SK-N-SH (cell line): ENCODE results near the gene RASSF9. TPM values are rescaled to one million over a fixed set of nuclear protein-coding genes. Genes with fewer than 3 reads are reported as not detected.

Source experiments
- CTCF ChIA-PET: fragments of 300-600, 350-600 bp; formaldehyde crosslinking; extraction: SDS; loops from one replicate; lab custom pipeline; 2021; lab: Yijun Ruan, JAX
- POLR2A ChIA-PET: fragments of 350-600 bp; sonication (Branson Sonifier 250); formaldehyde crosslinking; extraction: SDS; loops from one replicate; lab custom pipeline; 2020; ENCODE audit warnings: antibody characterized with exemption, inconsistent platforms; lab: Yijun Ruan, JAX
- DNase-seq: peaks from one replicate; pipeline ENCODE4 v3.0.0; 2012
- H2AFZ ChIP-seq: fragments of 200-600 bp; sonication (generic); 2 replicates; pipeline ENCODE4 v1.8.1; 2016; ENCODE audit warnings: antibody characterized with exemption, mild to moderate bottlenecking, low read depth
- H3F3A ChIP-seq: fragments of 200-600 bp; sonication (generic); replicated peaks from 2 replicates; pipeline ENCODE3; 2016; ENCODE audit warnings: antibody characterized with exemption, mild to moderate bottlenecking; ENCODE audit not compliant: insufficient read depth
- H3K27ac ChIP-seq, 2 experiments: fragments of 200-500 bp in 1 of 2; fragments of 200-600 bp in 1 of 2; sonication (Bioruptor generic) in 1 of 2; sonication (generic), shearing (Covaris generic) in 1 of 2; 2 replicates each; pipeline versions ENCODE4 v1.5.1 to v1.6.1; 2014 to 2016; ENCODE audit warnings: low read depth in 2 of 2, inconsistent platforms in 1 of 2, low read length in 1 of 2, mild to moderate bottlenecking in 1 of 2, mixed read lengths in 1 of 2
- H3K27me3 ChIP-seq: fragments of 200-600 bp; sonication (generic), shearing (Covaris generic); 2 replicates; pipeline ENCODE4 v1.6.1; 2016; ENCODE audit warnings: mixed run types; ENCODE audit not compliant: insufficient read depth
- H3K36me3 ChIP-seq, 2 experiments: fragments of 200-500 bp in 1 of 2; fragments of 200-600 bp in 1 of 2; sonication (Bioruptor generic) in 1 of 2; sonication (generic) in 1 of 2; replicated peaks in 1 of 2; 2 replicates each; pipeline versions ENCODE3 to v1.5.1; 2014 to 2016; ENCODE audit warnings: low read length in 1 of 2, mild to moderate bottlenecking in 1 of 2; ENCODE audit not compliant: insufficient read depth in 2 of 2, control insufficient read depth in 1 of 2
- H3K4me1 ChIP-seq, 2 experiments: fragments of 200-500 bp in 1 of 2; fragments of 200-600 bp in 1 of 2; sonication (Bioruptor generic) in 1 of 2; sonication (generic), shearing (Covaris generic) in 1 of 2; 2 replicates each; pipeline versions ENCODE4 v1.5.1 to v1.6.1; 2014 to 2016; ENCODE audit warnings: low read depth in 1 of 2, low read length in 1 of 2, mixed run types in 1 of 2; ENCODE audit not compliant: insufficient read depth in 2 of 2, control insufficient read depth in 1 of 2
- H3K4me2 ChIP-seq: fragments of 200-600 bp; sonication (generic), shearing (Covaris generic); 2 replicates; pipeline ENCODE4 v1.6.1; 2017; ENCODE audit warnings: mixed run types
- H3K4me3 ChIP-seq, 2 experiments: fragments of 200-500 bp in 1 of 2; fragments of 200-600 bp in 1 of 2; sonication (Bioruptor generic) in 1 of 2; sonication (generic), shearing (Covaris generic) in 1 of 2; 2 replicates each; pipeline versions ENCODE4 v1.5.1 to v1.8.1; 2014 to 2016; ENCODE audit warnings: low read depth in 2 of 2, inconsistent platforms in 1 of 2, low read length in 1 of 2, mild to moderate bottlenecking in 1 of 2, mixed read lengths in 1 of 2, moderate library complexity in 1 of 2
- H3K79me2 ChIP-seq: fragments of 200-600 bp; sonication (generic); 2 replicates; pipeline ENCODE4 v1.8.1; 2017; ENCODE audit warnings: mild to moderate bottlenecking; ENCODE audit not compliant: insufficient read depth
- H3K9ac ChIP-seq: fragments of 200-600 bp; sonication (generic); 2 replicates; pipeline ENCODE4 v1.6.1; 2017; ENCODE audit warnings: mixed run types
- H3K9me2 ChIP-seq: fragments of 200-600 bp; sonication (generic); 2 replicates; pipeline ENCODE4 v1.6.1; 2017; ENCODE audit warnings: mixed run types
- H3K9me3 ChIP-seq: fragments of 200-600 bp; sonication (generic); 2 replicates; pipeline ENCODE4 v1.6.1; 2017; ENCODE audit warnings: mixed run types, mild to moderate bottlenecking, moderate library complexity
- H4K20me1 ChIP-seq: fragments of 200-600 bp; sonication (generic); 2 replicates; pipeline ENCODE4 v1.6.1; 2017; ENCODE audit warnings: mild to moderate bottlenecking, mixed run types; ENCODE audit not compliant: insufficient read depth
- CTCF ChIP-seq: fragments of 200-600 bp; sonication (generic); IDR thresholded peaks from 2 replicates; pipeline ENCODE4 v1.6.1; 2017; ENCODE audit warnings: antibody characterized with exemption, mild to moderate bottlenecking, moderate library complexity
- ELF1 ChIP-seq: IDR thresholded peaks from 2 replicates; pipeline ENCODE4 v1.4.0; 2012
- EP300 ChIP-seq, 2 experiments: IDR thresholded peaks; 2 replicates each; pipeline versions ENCODE4 v1.4.0 to v1.6.1; 2012; ENCODE audit warnings: borderline replicate concordance in 1 of 2, low read depth in 1 of 2, low read length in 1 of 2
- EZH2phosphoT487 ChIP-seq: fragments of 200-600 bp; sonication (generic); IDR thresholded peaks from 2 replicates; pipeline ENCODE4 v1.6.1; 2017; ENCODE audit warnings: low read depth, mixed run types, mild to moderate bottlenecking, antibody characterized with exemption, moderate library complexity, borderline replicate concordance
- FOSL2 ChIP-seq: IDR thresholded peaks from 2 replicates; pipeline ENCODE4 v1.4.0; 2012; ENCODE audit warnings: low read depth, mild to moderate bottlenecking, moderate library complexity, borderline replicate concordance
- FOXM1 ChIP-seq: IDR thresholded peaks from 2 replicates; pipeline ENCODE4 v1.4.0; 2012; ENCODE audit warnings: low read depth, mild to moderate bottlenecking
- GABPA ChIP-seq: IDR thresholded peaks from 2 replicates; pipeline ENCODE4 v1.4.0; 2012; ENCODE audit warnings: low read depth, mild to moderate bottlenecking
- GATA2 ChIP-seq: sonication (generic); formaldehyde crosslinking; IDR thresholded peaks from 2 replicates; pipeline ENCODE4 v1.5.0; 2020; ENCODE audit warnings: mild to moderate bottlenecking, missing genetic modification reagents
- MAX ChIP-seq: IDR thresholded peaks from 2 replicates; pipeline ENCODE4 v1.4.0; 2012; ENCODE audit warnings: low read depth
- RCOR1 ChIP-seq: fragments of 150-350 bp; IDR thresholded peaks from 2 replicates; pipeline ENCODE4 v1.6.1; 2017; ENCODE audit warnings: antibody characterized with exemption, low read length
- REST ChIP-seq: IDR thresholded peaks from 2 replicates; pipeline ENCODE4 v1.6.1; 2012; ENCODE audit warnings: mild to moderate bottlenecking, low read depth, low read length, moderate library complexity
- RFX5 ChIP-seq: IDR thresholded peaks from 2 replicates; pipeline ENCODE4 v1.6.1; 2012; ENCODE audit warnings: mild to moderate bottlenecking, improper control_type of control experiment, low read length
- SMC3 ChIP-seq: IDR thresholded peaks from 2 replicates; pipeline ENCODE4 v1.6.1; 2012; ENCODE audit warnings: low read depth, low read length, improper control_type of control experiment
- USF1 ChIP-seq: IDR thresholded peaks from 2 replicates; pipeline ENCODE4 v1.4.0; 2012; ENCODE audit warnings: low read depth, borderline replicate concordance
- USF2 ChIP-seq: fragments of 150-350 bp; IDR thresholded peaks from 2 replicates; pipeline ENCODE4 v1.6.1; 2017; ENCODE audit warnings: antibody characterized with exemption, low read length, low read depth, borderline replicate concordance
- YY1 ChIP-seq: IDR thresholded peaks from 2 replicates; pipeline ENCODE4 v1.4.0; 2012; ENCODE audit warnings: low read depth, mild to moderate bottlenecking
- polyA plus RNA-seq, 3 experiments: library from polyadenylated mRNA; depleted of rRNA; stranded (reverse); fragments of >200 nt; gene quantifications; 2 replicates each; pipeline ENCODE4 v1.2.3, GENCODE V29; 2012

RASSF9 gene
- polyA plus RNA-seq, 1 of the 3 experiments (the other 2 are of a cell fraction) = 0.21 TPM

- Histone ChIP-seq H3K79me2 (no peaks in the 10 kb centered on the region), H3K9me2 (peaks cover 10% of the 10 kb centered on the region; the same call in 1 of the 2 replicates), H3K9ac (no peak overlapping the region), H3F3A (no peaks in the 10 kb centered on the region), H3K4me3 (no peak overlapping the region), H4K20me1 (no peaks in the 10 kb centered on the region), H3K4me1 (no peaks in the 10 kb centered on the region), H2AFZ (no peak overlapping the region), H3K27me3 (no peaks in the 10 kb centered on the region), H3K36me3 (no peaks in the 10 kb centered on the region), H3K9me3 (no peaks in the 10 kb centered on the region; the same call in 1 of the 2 replicates), H3K4me2 (no peak overlapping the region), H3K27ac (no peak overlapping the region)
- ChIA-PET POLR2A (no interaction called here), CTCF (no interaction called here)
- TF ChIP-seq CTCF (no peak), USF1 (no peak), EZH2phosphoT487 (no peak), RFX5 (no peak), ELF1 (no peak), YY1 (no peak), RCOR1 (no peak), EP300 (IDR thresholded peaks at IDR 0.05; ENCODE audit: borderline replicate concordance in 1 of 2, low read depth in 1 of 2, low read length in 1 of 2) (no peak), USF2 (no peak), FOXM1 (no peak), GATA2 (CRISPR knock-in tag) (no peak), FOSL2 (no peak), SMC3 (no peak), MAX (no peak), GABPA (no peak), REST (no peak)
- DNase-seq = no peak
Observed at GRCh38 chr12:85755760-85756159, 80.4 kb downstream of the RASSF9 start.

Other genes starting within 250 kb of the RASSF9 start
- 31.2 and 46.5 TPM in 2 replicates for gene NTS, start 37.9 kb upstream of the RASSF9 start, polyA plus RNA-seq (2012; rRNA removed)